BLaER1 (cell line): Measurements from ENCODE around the gene RGR.

Experiments
- H3K27ac ChIP-seq: shearing (Covaris generic); formaldehyde crosslinking; 2 replicates; pipeline ENCODE4 v1.8.1; 2022
- H3K27me3 ChIP-seq: shearing (Covaris generic); formaldehyde crosslinking; 2 replicates; pipeline ENCODE4 v1.8.1; 2022
- H3K36me3 ChIP-seq: shearing (Covaris generic); formaldehyde crosslinking; 2 replicates; pipeline ENCODE4 v1.8.1; 2022
- H3K4me1 ChIP-seq: shearing (Covaris generic); formaldehyde crosslinking; 2 replicates; pipeline ENCODE4 v1.8.1; 2022
- H3K4me2 ChIP-seq: shearing (Covaris generic); formaldehyde crosslinking; 2 replicates; pipeline ENCODE4 v1.8.1; 2022
- H3K4me3 ChIP-seq: shearing (Covaris generic); formaldehyde crosslinking; 2 replicates; pipeline ENCODE4 v1.8.1; 2022
- H3K9ac ChIP-seq: shearing (Covaris generic); formaldehyde crosslinking; 2 replicates; pipeline ENCODE4 v1.8.1; 2022
- H3K9me3 ChIP-seq: shearing (Covaris generic); formaldehyde crosslinking; 2 replicates; pipeline ENCODE4 v1.8.1; 2022
- H4K20me1 ChIP-seq: shearing (Covaris generic); formaldehyde crosslinking; 2 replicates; pipeline ENCODE4 v1.8.1; 2022
- Cebpa-rat ChIP-seq: shearing (Covaris generic); IDR thresholded peaks from 2 replicates; pipeline ENCODE4 v1.8.1; 2022

The RGR gene

GRCh38 chr10:84204610-84205009 lies 40.2 kb upstream of the RGR start:
- no peak overlapping the region for H3K27ac ChIP-seq
- H3K4me2 ChIP-seq: no peak overlapping the region
- H3K4me3 ChIP-seq: no peak overlapping the region
- H3K36me3 ChIP-seq: no peaks in the 10 kb centered on the region
- H3K27me3 ChIP-seq: no peaks in the 10 kb centered on the region
- H3K4me1 ChIP-seq: no peaks in the 10 kb centered on the region
- no peaks in the 10 kb centered on the region for H3K9me3 ChIP-seq
- H3K9ac ChIP-seq: no peak overlapping the region
- no peak for TF ChIP-seq Cebpa-rat
- H4K20me1 ChIP-seq: no peaks in the 10 kb centered on the region

GRCh38 chr10:84205049-84205852 lies 39.6 kb upstream of the RGR start:
- Histone ChIP-seq H3K4me1 (no peaks in the 10 kb centered on the region), H3K9ac (no peak overlapping the region), H3K9me3 (no peaks in the 10 kb centered on the region), H3K4me2 (no peak overlapping the region), H3K4me3 (no peak overlapping the region), H3K27me3 (no peaks in the 10 kb centered on the region), H3K36me3 (no peaks in the 10 kb centered on the region), H4K20me1 (no peaks in the 10 kb centered on the region), H3K27ac (no peak overlapping the region)
- no peak for TF ChIP-seq Cebpa-rat

GRCh38 chr10:84205853-84206525 lies 38.9 kb upstream of the RGR start:
- Histone ChIP-seq H3K4me2 (no peak overlapping the region), H3K9me3 (no peaks in the 10 kb centered on the region), H3K4me3 (no peak overlapping the region), H3K9ac (no peak overlapping the region), H4K20me1 (no peaks in the 10 kb centered on the region), H3K4me1 (no peaks in the 10 kb centered on the region), H3K36me3 (no peaks in the 10 kb centered on the region), H3K27me3 (no peaks in the 10 kb centered on the region), H3K27ac (no peak overlapping the region)
- TF ChIP-seq Cebpa-rat: no peak

GRCh38 chr10:84208023-84208422 lies 36.8 kb upstream of the RGR start:
- no peaks in the 10 kb centered on the region for H3K27me3 ChIP-seq
- H4K20me1 ChIP-seq: no peaks in the 10 kb centered on the region
- TF ChIP-seq Cebpa-rat: no peak
- H3K9me3 ChIP-seq: no peaks in the 10 kb centered on the region
- H3K36me3 ChIP-seq: no peaks in the 10 kb centered on the region
- no peak overlapping the region for H3K9ac ChIP-seq
- no peak overlapping the region for H3K4me2 ChIP-seq
- H3K27ac ChIP-seq: no peak overlapping the region
- no peaks in the 10 kb centered on the region for H3K4me1 ChIP-seq
- H3K4me3 ChIP-seq: no peak overlapping the region

- H3K4me1 ChIP-seq: no peaks in the 10 kb centered on the region
- no peak for TF ChIP-seq Cebpa-rat
- no peaks in the 10 kb centered on the region for H3K9me3 ChIP-seq
- no peaks in the 10 kb centered on the region for H3K27me3 ChIP-seq
- no peaks in the 10 kb centered on the region for H4K20me1 ChIP-seq
- H3K27ac ChIP-seq: no peak overlapping the region
- no peak overlapping the region for H3K4me3 ChIP-seq
- no peak overlapping the region for H3K4me2 ChIP-seq
- H3K9ac ChIP-seq: no peak overlapping the region
- H3K36me3 ChIP-seq: no peaks in the 10 kb centered on the region
These were observed 33.3 kb upstream of the RGR start for GRCh38 chr10:84211566-84211965.

GRCh38 chr10:84212014-84212413 lies 32.8 kb upstream of the RGR start:
- no peaks in the 10 kb centered on the region for H4K20me1 ChIP-seq
- H3K9ac ChIP-seq: no peak overlapping the region
- H3K27me3 ChIP-seq: no peaks in the 10 kb centered on the region
- H3K4me3 ChIP-seq: no peak overlapping the region
- no peaks in the 10 kb centered on the region for H3K4me1 ChIP-seq
- no peak for TF ChIP-seq Cebpa-rat
- no peaks in the 10 kb centered on the region for H3K9me3 ChIP-seq
- H3K27ac ChIP-seq: no peak overlapping the region
- no peak overlapping the region for H3K4me2 ChIP-seq
- H3K36me3 ChIP-seq: no peaks in the 10 kb centered on the region

GRCh38 chr10:84213076-84213475 lies 31.8 kb upstream of the RGR start:
- no peaks in the 10 kb centered on the region for H3K9me3 ChIP-seq
- no peak overlapping the region for H3K27ac ChIP-seq
- no peaks in the 10 kb centered on the region for H4K20me1 ChIP-seq
- H3K4me2 ChIP-seq: no peak overlapping the region
- H3K9ac ChIP-seq: no peak overlapping the region
- no peaks in the 10 kb centered on the region for H3K36me3 ChIP-seq
- H3K4me1 ChIP-seq: no peaks in the 10 kb centered on the region
- H3K27me3 ChIP-seq: no peaks in the 10 kb centered on the region
- TF ChIP-seq Cebpa-rat: no peak
- H3K4me3 ChIP-seq: no peak overlapping the region

- no peak for TF ChIP-seq Cebpa-rat
- no peaks in the 10 kb centered on the region for H3K27me3 ChIP-seq
- no peak overlapping the region for H3K27ac ChIP-seq
- H3K4me3 ChIP-seq: no peak overlapping the region
- no peaks in the 10 kb centered on the region for H3K9me3 ChIP-seq
- no peaks in the 10 kb centered on the region for H3K4me1 ChIP-seq
- H4K20me1 ChIP-seq: no peaks in the 10 kb centered on the region
- no peaks in the 10 kb centered on the region for H3K36me3 ChIP-seq
- H3K4me2 ChIP-seq: no peak overlapping the region
- H3K9ac ChIP-seq: no peak overlapping the region
These were observed 30.7 kb upstream of the RGR start for GRCh38 chr10:84214046-84214572.

- H3K36me3 ChIP-seq: no peaks in the 10 kb centered on the region
- no peaks in the 10 kb centered on the region for H4K20me1 ChIP-seq
- H3K9ac ChIP-seq: no peak overlapping the region
- H3K27ac ChIP-seq: no peak overlapping the region
- no peak overlapping the region for H3K4me2 ChIP-seq
- no peak overlapping the region for H3K4me3 ChIP-seq
- H3K9me3 ChIP-seq: no peaks in the 10 kb centered on the region
- H3K27me3 ChIP-seq: no peaks in the 10 kb centered on the region
- no peak for TF ChIP-seq Cebpa-rat
- no peaks in the 10 kb centered on the region for H3K4me1 ChIP-seq
These were observed 30.1 kb upstream of the RGR start for GRCh38 chr10:84214612-84215235.

- Histone ChIP-seq H3K9me3 (no peaks in the 10 kb centered on the region), H3K36me3 (no peaks in the 10 kb centered on the region), H3K27me3 (no peaks in the 10 kb centered on the region), H3K9ac (no peak overlapping the region), H3K4me1 (no peaks in the 10 kb centered on the region), H3K27ac (no peak overlapping the region), H4K20me1 (no peaks in the 10 kb centered on the region), H3K4me3 (no peak overlapping the region), H3K4me2 (no peak overlapping the region)
- TF ChIP-seq Cebpa-rat: no peak
These were observed 28.0 kb upstream of the RGR start for GRCh38 chr10:84216834-84217233.
